GM23248 (cell line): ENCODE results near the gene ATP6V0D1.

Experiments used
- EZH2 ChIP-seq: fragments of 200-600 bp; sonication (generic); IDR thresholded peaks from 2 replicates; pipeline ENCODE4 v1.6.1; 2018; ENCODE audit warnings: antibody characterized with exemption, mild to moderate bottlenecking; ENCODE audit not compliant: insufficient read depth, poor library complexity, severe bottlenecking
- EZH2phosphoT487 ChIP-seq: fragments of 200-600 bp; sonication (generic); IDR thresholded peaks from 2 replicates; pipeline ENCODE4 v1.6.1; 2018; ENCODE audit warnings: antibody characterized with exemption, moderate library complexity, mild to moderate bottlenecking, low read depth; ENCODE audit not compliant: insufficient read depth

GRCh38 chr16:67444259-67445125, 36.5 kb downstream of the ATP6V0D1 start:
- TF ChIP-seq EZH2phosphoT487 = no peak
- TF ChIP-seq EZH2 = no peak
